DOHH2 (cell line): Measurements from ENCODE around the gene TRIM62.

Source experiments
- H3F3A ChIP-seq: fragments of 200-600 bp; sonication (generic), shearing (Covaris generic); 2 replicates; pipeline ENCODE4 v1.6.0; 2016; ENCODE audit warnings: antibody characterized with exemption, mild to moderate bottlenecking; ENCODE audit not compliant: control insufficient read depth, insufficient read depth
- H3K27ac ChIP-seq: fragments of 200-600 bp; sonication (generic); 2 replicates; pipeline ENCODE4 v1.5.1; 2014; ENCODE audit warnings: low read depth, mild to moderate bottlenecking, low read length, moderate library complexity
- H3K27me3 ChIP-seq: fragments of 200-600 bp; sonication (generic); 2 replicates; pipeline ENCODE4 v1.6.1; 2014; ENCODE audit warnings: mild to moderate bottlenecking, low read length, mixed read lengths; ENCODE audit not compliant: control insufficient read depth
- H3K36me3 ChIP-seq: fragments of 200-600 bp; sonication (generic); 2 replicates; pipeline ENCODE4 v1.6.1; 2014; ENCODE audit warnings: mild to moderate bottlenecking, low read length, moderate library complexity, mixed read lengths; ENCODE audit not compliant: control insufficient read depth
- H3K4me1 ChIP-seq: fragments of 200-600 bp; sonication (generic); 2 replicates; pipeline ENCODE4 v1.6.1; 2014; ENCODE audit warnings: mild to moderate bottlenecking, low read length, mixed read lengths; ENCODE audit not compliant: control insufficient read depth
- H3K4me2 ChIP-seq: fragments of 200-600 bp; sonication (generic); 2 replicates; pipeline ENCODE4 v1.6.0; 2014; ENCODE audit warnings: mild to moderate bottlenecking, low read length, moderate library complexity
- H3K4me3 ChIP-seq: fragments of 200-600 bp; sonication (generic); 2 replicates; pipeline ENCODE4 v1.5.1; 2014; ENCODE audit warnings: mild to moderate bottlenecking, low read length, mixed read lengths
- H3K79me2 ChIP-seq: fragments of 200-600 bp; sonication (generic); 2 replicates; pipeline ENCODE4 v1.6.1; 2014; ENCODE audit warnings: mild to moderate bottlenecking, low read length, mixed read lengths; ENCODE audit not compliant: control insufficient read depth
- H3K9me2 ChIP-seq: fragments of 200-600 bp; sonication (generic); replicated peaks from 2 replicates; pipeline ENCODE4 v1.6.1; 2014; ENCODE audit warnings: mild to moderate bottlenecking, low read length, mixed read lengths; ENCODE audit not compliant: control insufficient read depth
- H3K9me3 ChIP-seq: fragments of 200-600 bp; sonication (generic); 2 replicates; pipeline ENCODE4 v1.6.1; 2014; ENCODE audit warnings: antibody characterized with exemption, low read length, mixed read lengths; ENCODE audit not compliant: control insufficient read depth, insufficient read depth
- H4K20me1 ChIP-seq: fragments of 200-600 bp; sonication (generic); 2 replicates; pipeline ENCODE4 v1.6.0; 2014; ENCODE audit warnings: low read depth, mild to moderate bottlenecking, antibody characterized with exemption, low read length, moderate library complexity; ENCODE audit not compliant: control insufficient read depth, insufficient read depth
- EZH2phosphoT487 ChIP-seq: fragments of 200-600 bp; sonication (generic); IDR thresholded peaks from 2 replicates; pipeline ENCODE4 v1.6.1; 2017; ENCODE audit warnings: borderline replicate concordance, mild to moderate bottlenecking, antibody characterized with exemption, low read length, moderate library complexity, mixed read lengths
- TF ChIP-seq, protein P1 (sequence below): fragments of 200-600 bp; sonication (generic); IDR thresholded peaks from one replicate; pipeline ENCODE4 v1.5.1; 2014; ENCODE audit warnings: antibody characterized with exemption, mild to moderate bottlenecking, low read depth, low read length; ENCODE audit not compliant: poor library complexity, severe bottlenecking

TRIM62 gene

DNA sequence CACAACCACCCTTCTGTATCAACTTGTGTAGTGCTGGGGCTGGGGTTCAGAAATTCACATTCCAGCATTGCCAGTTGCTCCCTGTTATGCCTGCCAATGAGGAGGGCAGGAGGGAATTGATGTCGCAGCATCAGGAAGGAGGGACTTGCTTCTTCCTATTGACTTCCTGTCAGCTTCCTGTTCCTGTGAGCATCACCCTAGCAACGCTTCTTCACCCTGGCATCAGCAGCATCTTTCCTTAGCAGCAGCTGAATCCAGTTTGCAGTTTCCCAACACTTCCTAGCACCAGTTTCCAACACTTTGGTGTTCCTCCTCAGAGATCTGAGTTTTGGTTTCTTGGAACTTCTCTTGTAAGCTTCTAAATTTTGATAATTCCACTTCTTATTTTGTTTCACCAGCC lies 8.9 kb upstream of the TRIM62 start:
- Histone ChIP-seq H3K27me3 (peaks cover 27% of the 10 kb centered on the region), H3K36me3 (no peaks in the 10 kb centered on the region), H3K4me1 (peaks cover 6% of the 10 kb centered on the region), H3K27ac (no peak overlapping the region), H3K4me2 (no peak overlapping the region), H3K9me3 (no peaks in the 10 kb centered on the region), H3F3A (no peaks in the 10 kb centered on the region), H4K20me1 (no peaks in the 10 kb centered on the region), H3K9me2 (no peaks in the 10 kb centered on the region), H3K79me2 (no peaks in the 10 kb centered on the region), H3K4me3 (no peak overlapping the region)
- TF ChIP-seq, protein P1, sequence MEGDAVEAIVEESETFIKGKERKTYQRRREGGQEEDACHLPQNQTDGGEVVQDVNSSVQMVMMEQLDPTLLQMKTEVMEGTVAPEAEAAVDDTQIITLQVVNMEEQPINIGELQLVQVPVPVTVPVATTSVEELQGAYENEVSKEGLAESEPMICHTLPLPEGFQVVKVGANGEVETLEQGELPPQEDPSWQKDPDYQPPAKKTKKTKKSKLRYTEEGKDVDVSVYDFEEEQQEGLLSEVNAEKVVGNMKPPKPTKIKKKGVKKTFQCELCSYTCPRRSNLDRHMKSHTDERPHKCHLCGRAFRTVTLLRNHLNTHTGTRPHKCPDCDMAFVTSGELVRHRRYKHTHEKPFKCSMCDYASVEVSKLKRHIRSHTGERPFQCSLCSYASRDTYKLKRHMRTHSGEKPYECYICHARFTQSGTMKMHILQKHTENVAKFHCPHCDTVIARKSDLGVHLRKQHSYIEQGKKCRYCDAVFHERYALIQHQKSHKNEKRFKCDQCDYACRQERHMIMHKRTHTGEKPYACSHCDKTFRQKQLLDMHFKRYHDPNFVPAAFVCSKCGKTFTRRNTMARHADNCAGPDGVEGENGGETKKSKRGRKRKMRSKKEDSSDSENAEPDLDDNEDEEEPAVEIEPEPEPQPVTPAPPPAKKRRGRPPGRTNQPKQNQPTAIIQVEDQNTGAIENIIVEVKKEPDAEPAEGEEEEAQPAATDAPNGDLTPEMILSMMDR: no peak
- TF ChIP-seq EZH2phosphoT487: no peak

DNA sequence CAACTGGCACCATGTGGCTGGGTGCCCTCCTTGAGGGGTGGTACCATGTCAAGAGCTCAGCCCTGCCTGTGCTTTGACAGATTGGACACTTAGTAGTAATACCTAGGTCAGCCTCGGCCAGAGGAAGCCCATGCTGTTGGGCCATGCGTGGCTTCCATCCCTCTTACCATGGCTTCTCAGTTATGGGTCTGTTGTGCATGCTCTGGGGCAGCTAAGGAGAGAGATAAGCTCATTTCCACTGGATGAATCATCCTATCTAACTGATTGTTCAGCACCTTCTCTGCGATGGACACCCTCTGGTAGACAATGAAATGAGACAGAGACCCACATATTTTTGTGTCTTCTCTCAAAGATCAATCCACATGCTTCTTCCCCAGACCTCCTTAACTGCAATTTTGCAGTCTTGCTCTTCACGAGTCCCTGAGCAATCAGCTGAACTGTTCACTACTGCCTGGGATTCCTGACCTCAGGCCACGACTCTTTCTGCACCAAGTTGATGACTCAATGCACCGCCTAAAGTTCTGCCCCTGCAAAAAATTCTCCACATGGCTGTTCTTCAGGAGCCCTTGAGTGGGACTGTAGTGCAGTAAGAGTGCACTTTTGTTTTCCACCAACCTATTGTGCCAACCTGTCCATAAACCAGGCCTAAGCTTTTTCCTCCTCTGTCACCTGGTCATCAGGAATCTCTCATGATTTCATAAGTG lies 6.9 kb upstream of the TRIM62 start:
- no peaks in the 10 kb centered on the region for H3K9me2 ChIP-seq
- no peaks in the 10 kb centered on the region for H3K9me3 ChIP-seq
- H3F3A ChIP-seq: no peaks in the 10 kb centered on the region
- H3K4me3 ChIP-seq: no peak overlapping the region
- H4K20me1 ChIP-seq: no peaks in the 10 kb centered on the region
- no peak overlapping the region for H3K4me2 ChIP-seq
- H3K27ac ChIP-seq: no peak overlapping the region
- TF ChIP-seq EZH2phosphoT487: no peak
- TF ChIP-seq, protein P1: no peak
- peaks cover 33% of the 10 kb centered on the region for H3K27me3 ChIP-seq
- no peaks in the 10 kb centered on the region for H3K79me2 ChIP-seq
- peaks cover 6% of the 10 kb centered on the region for H3K4me1 ChIP-seq
- no peaks in the 10 kb centered on the region for H3K36me3 ChIP-seq

DNA sequence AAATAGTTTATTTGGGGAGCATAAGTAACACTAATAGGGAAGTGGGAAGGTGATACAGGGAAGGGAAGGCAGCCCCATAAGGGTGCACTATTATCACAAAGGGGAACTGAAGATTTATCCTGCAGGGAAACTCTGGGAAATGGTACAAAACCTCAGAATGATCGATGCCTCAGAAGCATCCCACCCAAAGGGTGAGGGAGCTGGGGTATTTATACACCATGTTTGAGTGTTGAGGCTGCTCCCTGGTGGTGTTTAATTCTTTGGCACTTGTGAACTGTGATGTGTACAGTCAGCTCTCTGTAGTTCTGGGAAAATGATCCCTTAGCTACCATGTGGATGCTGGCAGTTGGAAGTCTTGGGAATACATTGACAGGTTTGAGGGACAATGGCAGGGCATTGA lies 5.1 kb upstream of the TRIM62 start:
- Histone ChIP-seq H3K79me2 (no peaks in the 10 kb centered on the region), H3K9me2 (no peaks in the 10 kb centered on the region), H3K9me3 (no peaks in the 10 kb centered on the region), H3K4me2 (no peak overlapping the region), H3K36me3 (no peaks in the 10 kb centered on the region), H3K4me1 (peaks cover 16% of the 10 kb centered on the region), H3K27ac (no peak overlapping the region), H3K27me3 (peaks cover 34% of the 10 kb centered on the region), H3K4me3 (no peak overlapping the region), H3F3A (no peaks in the 10 kb centered on the region), H4K20me1 (no peaks in the 10 kb centered on the region)
- no peak for TF ChIP-seq EZH2phosphoT487
- TF ChIP-seq, protein P1: no peak

DNA sequence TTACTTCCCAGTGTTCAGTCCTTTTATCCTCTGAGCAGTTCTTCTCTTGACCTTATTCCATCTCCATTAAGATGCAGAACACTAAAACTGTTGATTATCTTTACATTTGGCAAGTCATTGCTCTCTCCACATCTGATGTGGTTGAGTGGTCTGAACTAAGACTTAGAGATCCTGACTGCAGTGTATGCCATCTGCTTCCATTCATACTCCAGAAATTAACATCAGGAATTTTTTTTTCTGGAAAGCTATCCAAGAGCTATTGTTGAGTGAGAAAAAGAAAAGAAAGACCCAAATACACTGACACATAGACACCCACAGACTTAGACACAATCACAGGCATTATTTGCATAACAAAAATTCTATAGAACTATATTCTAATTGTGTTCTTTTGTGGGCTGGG lies 3.7 kb upstream of the TRIM62 start:
- H3K4me3 ChIP-seq: no peak overlapping the region
- no peak for TF ChIP-seq EZH2phosphoT487
- TF ChIP-seq, protein P1: no peak
- no peaks in the 10 kb centered on the region for H4K20me1 ChIP-seq
- H3F3A ChIP-seq: no peaks in the 10 kb centered on the region
- H3K27me3 ChIP-seq: peaks cover 31% of the 10 kb centered on the region
- no peaks in the 10 kb centered on the region for H3K36me3 ChIP-seq
- H3K4me1 ChIP-seq: peaks cover 21% of the 10 kb centered on the region
- H3K4me2 ChIP-seq: no peak overlapping the region
- H3K9me3 ChIP-seq: no peaks in the 10 kb centered on the region
- H3K9me2 ChIP-seq: no peaks in the 10 kb centered on the region
- no peak overlapping the region for H3K27ac ChIP-seq
- H3K79me2 ChIP-seq: no peaks in the 10 kb centered on the region
